Dedifferentiated amniotic fluid mesenchymal stem cell (primary cell): ENCODE measurements around the gene GJA3.

Experiments used
- DNase-seq: peaks from one replicate; pipeline ENCODE4 v3.0.0-alpha.2; 2016; ENCODE audit errors: extremely low spot score

Gene GJA3

GRCh38 chr13:20160306-20161274, at the start of gene GJA3:
Gene GJA3 (minus strand): TSS chr13:20161052. CDS start chr13:20143288, 17,764 bp downstream.
- no peak for DNase-seq

- no peak for DNase-seq
Measured at GRCh38 chr13:20209948-20210347, 49.1 kb upstream of the GJA3 start.

- no peak for DNase-seq
Measured at GRCh38 chr13:20206698-20207235, 45.9 kb upstream of the GJA3 start.

GRCh38 chr13:20206065-20206697, 45.3 kb upstream of the GJA3 start:
- no peak for DNase-seq

- no peak for DNase-seq
Measured at GRCh38 chr13:20198781-20199180, 37.9 kb upstream of the GJA3 start.

- DNase-seq = no peak
Measured at GRCh38 chr13:20197361-20197834, 36.5 kb upstream of the GJA3 start.

- no peak for DNase-seq
Measured at GRCh38 chr13:20195801-20196200, 34.9 kb upstream of the GJA3 start.

GRCh38 chr13:20193907-20194631, 33.2 kb upstream of the GJA3 start:
- no peak for DNase-seq

GRCh38 chr13:20193162-20193906, 32.5 kb upstream of the GJA3 start:
- DNase-seq = no peak

GRCh38 chr13:20192836-20193161, 31.9 kb upstream of the GJA3 start, which contains the start of gene GJB2:
Gene GJB2 (minus strand): TSS chr13:20192938. CDS start chr13:20189581, 3,357 bp downstream.
- DNase-seq = no peak

GRCh38 chr13:20192158-20192835, 31.4 kb upstream of the GJA3 start:
- no peak for DNase-seq

GRCh38 chr13:20191311-20192157, 30.7 kb upstream of the GJA3 start:
- no peak for DNase-seq

- peak; percentile 46 for DNase-seq
Measured at GRCh38 chr13:20190481-20191310, 29.8 kb upstream of the GJA3 start.

GRCh38 chr13:20190076-20190475, 29.2 kb upstream of the GJA3 start:
- DNase-seq = no peak

- no peak for DNase-seq
Measured at GRCh38 chr13:20188667-20189553, 28.1 kb upstream of the GJA3 start.

- no peak for DNase-seq
Measured at GRCh38 chr13:20186771-20187170, 25.9 kb upstream of the GJA3 start.

- DNase-seq = no peak
Measured at GRCh38 chr13:20185366-20186056, 24.7 kb upstream of the GJA3 start.
